A549 treated with CORT108297 at 1 μM for 4 hours (cell line): ENCODE results near the gene TOM1. TPM values are rescaled to one million over a fixed set of nuclear protein-coding genes. Genes with fewer than 3 reads are reported as not detected.

Experiments
- total RNA-seq: library from RNA; stranded (reverse); fragments of 200-300 nt; extraction: Qiagen RNA extraction; gene quantifications from 5 replicates; pipeline ENCODE4 v1.2.3, GENCODE V29; 2022

The TOM1 gene
- 14.9 to 15.8 TPM (median 15.1 TPM) in 5 replicates for total RNA-seq

DNA sequence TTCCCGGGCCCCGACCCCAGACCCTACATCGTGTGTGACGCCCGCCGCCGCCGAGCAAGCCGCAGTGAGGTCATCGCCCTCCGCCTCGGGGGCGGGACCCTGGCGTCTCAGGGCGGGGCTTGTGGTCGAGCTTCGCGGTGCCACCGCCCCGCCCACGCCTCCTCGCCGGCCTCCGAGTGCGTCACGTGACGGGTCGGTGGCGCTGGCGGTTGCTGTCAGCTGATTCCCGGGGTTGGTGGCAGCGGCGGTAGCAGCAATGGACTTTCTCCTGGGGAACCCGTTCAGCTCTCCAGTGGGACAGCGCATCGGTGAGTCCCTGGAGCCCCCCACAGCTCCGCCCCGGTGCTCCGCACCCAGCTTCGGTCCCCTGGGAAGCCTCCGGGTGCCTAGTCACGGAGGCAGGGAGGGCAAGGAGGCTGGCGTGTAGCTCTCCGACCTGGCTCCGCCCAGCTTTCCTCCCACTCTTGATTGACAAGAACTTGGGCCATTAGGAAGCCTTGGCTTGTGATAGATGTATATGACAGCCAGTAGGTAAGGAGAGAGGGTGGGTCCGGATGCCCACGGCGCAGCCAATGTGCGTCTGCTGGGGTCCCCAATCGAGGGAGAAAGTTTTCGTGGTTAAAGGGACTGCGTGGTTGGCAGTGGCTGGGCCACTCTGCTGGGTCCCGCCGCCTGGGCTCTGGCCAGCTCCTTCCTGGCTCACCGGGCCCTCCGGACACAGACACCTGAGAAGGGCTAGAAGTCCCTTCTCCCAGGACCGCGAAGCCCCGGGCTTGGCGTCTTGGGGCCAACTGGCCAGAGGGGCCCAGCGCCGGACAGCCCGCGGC lies at the start of gene TOM1:
TOM1 (plus strand) TSS at position 222 of the 827 bp plus-strand sequence; CDS start at position 257, 35 bp downstream.

GRCh38 chr22:35257321-35258190 lies 42.1 kb upstream of the TOM1 start, which contains the start of gene HMGXB4:
HMGXB4 (plus strand) TSS chr22:35257493; CDS start chr22:35262391, 4,898 bp downstream.

DNA sequence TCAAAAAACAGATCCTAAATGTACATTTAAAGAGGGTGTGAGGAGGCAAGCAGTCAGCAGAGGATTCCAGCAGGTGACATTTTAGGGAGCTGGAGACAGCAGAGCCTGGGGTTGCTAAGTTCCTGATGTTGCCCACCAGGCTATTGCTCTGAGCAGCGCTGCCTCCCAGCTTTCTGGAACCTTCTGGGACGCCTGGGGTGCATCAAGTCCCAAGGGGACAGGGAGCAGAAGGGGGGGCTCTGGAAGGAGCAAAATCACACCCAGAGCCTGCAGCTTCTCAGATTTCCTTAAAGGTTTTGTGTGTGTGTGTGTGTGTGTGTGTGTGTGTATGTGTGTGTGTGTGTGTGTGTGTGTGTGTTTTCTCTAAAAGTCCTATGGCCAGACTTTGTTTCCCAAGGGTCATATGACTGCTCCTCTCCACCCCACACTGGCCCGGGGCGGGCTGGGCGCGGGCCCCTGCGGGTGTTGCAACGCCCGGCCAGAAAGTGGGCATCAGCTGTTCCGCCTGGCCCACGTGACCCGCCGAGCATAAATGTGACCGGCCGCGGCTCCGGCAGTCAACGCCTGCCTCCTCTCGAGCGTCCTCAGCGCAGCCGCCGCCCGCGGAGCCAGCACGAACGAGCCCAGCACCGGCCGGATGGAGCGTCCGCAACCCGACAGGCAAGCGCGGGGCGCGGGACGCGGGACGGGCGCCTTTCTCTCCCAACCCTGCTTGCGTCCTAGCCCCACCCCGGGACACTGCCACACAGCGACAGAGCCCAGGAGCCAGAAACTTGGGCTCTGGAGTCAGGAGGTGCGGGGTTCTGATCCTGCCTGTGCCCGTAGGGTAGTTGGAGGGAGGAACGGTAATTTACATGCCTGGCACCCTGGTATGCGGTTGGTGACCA lies 81.1 kb downstream of the TOM1 start, which contains the start of gene HMOX1:
HMOX1 (plus strand) TSS at position 560 of the 887 bp plus-strand sequence; CDS start at position 638, 78 bp downstream.

Other genes starting within 250 kb of the TOM1 start
- gene ISX, start 233.7 kb upstream of the TOM1 start, total RNA-seq = not detected in 5 replicates
- 8.6 to 15.0 TPM (median 11.9 TPM) in 5 replicates for gene HMGXB4, start 42.4 kb upstream of the TOM1 start, total RNA-seq
- 537 to 845 TPM (median 616 TPM) in 5 replicates for gene HMOX1, start 81.2 kb downstream of the TOM1 start, total RNA-seq
- gene MCM5, start 100.2 kb downstream of the TOM1 start, total RNA-seq = 58.3 to 98.3 TPM (median 83.8 TPM) in 5 replicates
- gene RASD2, start 240.9 kb downstream of the TOM1 start, total RNA-seq = 0.74 to 1.3 TPM (median 1.2 TPM) in 5 replicates